G401.6 (cell line): Measurements from ENCODE around the gene MTMR12.
"Not testable (repeated sequence)": the region's sequence is repeated elsewhere in the genome, so short reads cannot be mapped to it uniquely, and the experiment has no call there.

Source experiments
- FAIRE-seq: peaks from 2 replicates; lab custom pipeline; 2012; peaks lifted over from hg19 to GRCh38; lab: Jason Lieb, UNC

Gene MTMR12

DNA sequence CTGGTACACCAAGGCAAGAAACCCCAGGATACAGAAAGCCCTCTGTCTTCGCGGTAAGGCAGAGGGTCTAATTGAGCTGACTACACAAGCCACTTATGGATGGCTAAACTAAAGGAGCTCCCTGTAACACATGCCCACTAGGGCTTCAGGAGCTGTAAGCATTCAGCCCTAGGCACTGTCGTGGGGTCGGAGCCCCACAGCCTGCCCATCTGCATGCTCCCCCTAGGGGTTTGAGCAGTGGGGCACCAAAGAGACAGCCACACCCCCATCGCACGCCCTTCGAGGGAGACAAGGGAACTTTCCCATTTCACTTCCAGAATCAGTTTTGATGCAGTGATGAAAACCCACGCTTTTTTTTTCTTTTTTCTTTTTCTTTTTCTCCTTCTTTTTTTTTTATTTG is 11.0 kb upstream of the MTMR12 start:
- FAIRE-seq: no peak

DNA sequence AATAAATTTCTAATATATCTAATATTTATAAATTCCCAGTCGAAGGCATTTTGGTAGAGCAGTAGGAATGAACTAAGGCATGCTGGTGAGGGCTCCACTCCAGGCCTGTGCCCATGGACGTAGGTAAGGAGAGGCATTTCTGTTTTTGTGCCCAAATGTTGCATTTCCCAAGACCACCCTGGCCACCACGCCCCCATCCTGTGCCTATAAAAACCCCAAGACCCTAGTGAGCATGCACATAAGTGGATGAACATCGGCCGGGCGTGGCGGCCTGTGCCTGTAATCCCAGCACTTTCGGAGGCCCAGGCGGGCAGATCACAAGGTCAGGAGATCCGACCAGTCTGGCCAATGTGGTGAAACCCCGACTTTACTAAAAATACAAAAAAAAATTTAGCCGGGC is 10.1 kb upstream of the MTMR12 start:
- FAIRE-seq: no peak

DNA sequence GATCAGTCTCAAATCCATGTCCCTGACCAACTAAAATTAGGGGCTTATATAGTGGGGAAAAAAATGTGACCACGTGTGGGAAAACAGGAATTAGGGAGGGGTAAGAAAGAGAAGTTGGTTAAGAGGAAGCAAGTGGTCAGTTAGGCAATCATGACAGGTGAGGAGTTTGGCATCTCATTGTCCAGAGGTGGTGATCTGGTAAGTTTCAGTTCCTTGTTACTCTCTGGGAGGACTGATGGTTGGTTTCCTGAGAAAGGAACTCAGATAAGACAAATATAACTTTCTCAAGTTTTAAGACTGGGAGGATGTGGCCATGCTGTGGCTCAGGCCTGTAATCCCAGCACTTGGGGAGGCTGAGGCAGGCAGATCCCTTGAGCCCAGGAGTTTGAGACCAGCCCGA is 9.0 kb upstream of the MTMR12 start:
- FAIRE-seq: not testable (repeated sequence)

DNA sequence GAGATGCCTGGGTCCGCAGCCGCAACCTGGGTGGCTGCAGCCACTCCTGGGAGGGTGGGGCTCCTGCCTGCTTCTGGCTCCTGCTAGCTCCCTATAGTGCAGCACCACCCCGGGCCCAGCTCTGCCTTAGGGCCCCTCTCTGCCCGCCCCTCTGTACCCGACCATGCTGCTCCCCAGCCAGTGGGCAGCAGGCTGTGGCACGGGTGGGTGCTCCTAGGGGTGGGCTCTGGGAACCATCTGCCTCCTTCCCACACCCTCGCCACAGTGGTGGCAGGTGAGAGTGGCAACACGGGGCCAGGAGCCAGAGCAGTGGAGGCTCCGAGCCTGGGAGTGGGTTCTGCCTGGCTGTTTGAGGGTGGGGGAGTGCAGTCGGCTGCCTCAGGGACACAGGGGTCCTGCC is 7.8 kb upstream of the MTMR12 start:
- FAIRE-seq: no peak

DNA sequence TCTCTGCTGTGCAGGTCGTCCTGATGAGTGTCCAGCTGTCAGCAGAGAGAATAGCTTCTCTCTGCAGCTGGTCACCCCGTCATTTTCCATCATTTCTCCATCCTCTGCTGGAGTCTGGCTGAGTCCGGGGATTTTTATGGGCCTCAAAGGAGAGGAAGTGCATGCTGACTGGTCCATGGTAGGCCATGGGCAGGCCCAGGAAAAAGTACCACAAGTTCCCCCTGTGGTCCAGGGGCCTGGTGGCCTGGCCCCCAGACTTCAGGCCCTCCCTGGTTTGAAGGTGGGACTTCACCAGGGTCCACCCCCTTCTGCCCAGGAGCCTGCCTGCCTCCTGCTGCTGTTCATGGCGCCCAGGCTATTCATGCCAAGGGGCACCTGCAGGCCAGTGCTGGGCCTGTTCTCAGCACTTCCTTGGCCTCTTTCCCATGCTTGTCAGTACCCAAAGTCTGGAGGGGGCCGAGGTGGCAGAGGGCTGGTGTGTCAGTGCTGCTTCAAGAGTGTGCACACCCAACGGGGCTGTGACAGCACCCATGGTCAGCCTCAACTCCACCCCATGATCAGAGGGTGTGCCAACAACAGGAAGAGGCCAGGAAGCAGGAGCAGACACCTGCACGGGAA is 7.3 kb upstream of the MTMR12 start:
- FAIRE-seq: no peak

- FAIRE-seq: no peak
Observed at GRCh38 chr5:32319392-32319791, 6.7 kb upstream of the MTMR12 start.

DNA sequence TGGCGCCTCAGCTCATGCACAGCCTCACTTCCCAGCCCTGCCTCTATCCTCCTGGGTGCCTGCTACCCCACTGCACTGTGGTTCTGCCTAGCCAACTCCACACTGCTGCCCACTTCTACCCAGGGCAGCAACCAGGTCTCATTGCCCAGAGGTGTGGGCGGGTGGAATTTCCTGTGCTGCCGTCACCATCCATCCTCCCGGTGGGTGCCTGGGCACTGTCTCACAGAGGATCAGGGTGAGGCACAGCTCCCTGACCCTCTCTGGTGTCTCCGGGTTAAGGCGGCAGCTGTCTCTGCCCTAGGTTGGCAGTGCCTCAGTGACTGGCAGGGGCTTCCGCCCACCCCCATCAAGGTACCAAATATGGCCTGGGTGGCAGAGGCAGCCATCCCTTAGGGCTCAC is 4.3 kb upstream of the MTMR12 start:
- FAIRE-seq: no peak

- FAIRE-seq: no peak
Observed at GRCh38 chr5:32315221-32316014, 2.7 kb upstream of the MTMR12 start.

DNA sequence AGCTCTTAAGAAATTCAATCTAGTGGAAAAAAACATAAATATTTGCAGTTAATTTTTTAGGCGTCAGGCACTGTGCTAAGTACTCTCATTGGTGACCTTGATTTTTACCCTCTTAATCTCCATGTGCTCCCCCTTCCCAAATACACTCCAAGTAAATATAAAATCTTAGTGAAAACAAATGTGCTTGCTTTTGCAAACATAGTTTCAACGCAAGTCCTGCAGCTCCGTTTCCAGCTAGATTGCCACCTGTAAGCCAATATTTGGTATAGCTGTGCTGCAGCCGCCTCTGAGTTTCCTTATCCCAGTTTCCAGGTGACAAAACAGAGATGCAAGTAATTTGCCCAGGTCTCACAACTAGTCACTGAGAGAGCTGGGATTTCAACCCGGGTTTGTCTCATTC is 1.9 kb upstream of the MTMR12 start:
- FAIRE-seq: no peak

GRCh38 chr5:32314152-32314488 is 1.4 kb upstream of the MTMR12 start:
- FAIRE-seq: not testable (repeated sequence)

GRCh38 chr5:32312197-32312594 is 543 bp downstream of the MTMR12 start:
- FAIRE-seq: no peak

DNA sequence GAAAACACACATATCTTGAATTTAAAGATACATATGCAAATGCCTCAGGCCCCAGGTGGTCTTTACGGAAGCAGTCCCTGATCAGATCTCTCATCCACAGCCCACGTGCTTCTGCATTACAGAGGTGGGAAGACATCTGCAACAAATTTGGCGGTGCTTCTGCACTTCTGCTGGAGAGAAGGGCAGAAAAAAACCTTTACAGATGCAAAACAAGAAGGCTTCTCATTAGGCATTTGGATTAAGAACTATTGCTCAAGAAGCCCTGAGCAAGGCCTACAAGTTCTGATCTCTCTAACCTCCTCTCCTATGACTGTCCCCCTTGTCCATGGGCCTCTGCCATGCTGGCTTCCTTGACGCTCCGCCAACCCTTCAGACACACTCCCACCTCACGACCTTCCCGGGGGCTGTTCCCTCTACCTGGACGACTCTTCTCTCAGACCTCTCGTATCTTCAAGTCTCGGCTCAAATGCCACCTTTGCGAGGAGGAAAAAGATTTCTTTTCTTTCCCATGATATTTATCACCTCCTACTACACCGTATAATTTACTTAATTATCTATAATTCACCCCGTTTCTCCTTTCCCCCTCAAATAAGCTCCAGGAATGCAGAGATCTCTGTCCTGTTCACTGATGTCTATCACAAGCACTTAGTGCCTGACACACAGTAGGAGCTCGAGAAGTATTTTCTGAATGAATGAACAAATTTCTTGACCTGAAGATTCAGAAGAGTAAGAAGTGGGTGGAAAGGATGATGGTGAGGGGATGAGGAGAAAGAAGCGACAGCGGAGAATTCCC is 1.1 kb downstream of the MTMR12 start:
- FAIRE-seq: no peak

GRCh38 chr5:32309761-32310160 is 3.0 kb downstream of the MTMR12 start:
- no peak for FAIRE-seq

- FAIRE-seq: no peak
Observed at GRCh38 chr5:32308946-32309345, 3.8 kb downstream of the MTMR12 start.

- FAIRE-seq: no peak
Observed at GRCh38 chr5:32307769-32308194, 5.0 kb downstream of the MTMR12 start.

GRCh38 chr5:32304622-32305021 is 8.1 kb downstream of the MTMR12 start:
- no peak for FAIRE-seq

DNA sequence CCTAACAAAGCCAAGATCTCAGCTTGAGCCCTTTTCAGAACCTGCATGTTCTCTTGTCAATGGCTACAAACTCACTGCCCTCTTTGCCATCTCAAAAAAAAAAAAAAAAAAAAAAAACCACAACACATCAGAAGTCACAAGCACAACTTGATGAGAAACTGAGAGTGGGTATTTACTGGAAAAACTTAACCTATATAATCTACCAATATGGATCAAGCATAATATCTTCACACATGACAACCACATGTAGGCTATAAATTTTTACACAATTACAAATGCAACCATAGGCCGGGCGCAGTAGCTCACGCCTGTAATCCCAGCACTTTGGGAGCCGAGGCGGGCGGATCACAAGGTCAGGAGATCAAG is 9.0 kb downstream of the MTMR12 start:
- FAIRE-seq: no peak

DNA sequence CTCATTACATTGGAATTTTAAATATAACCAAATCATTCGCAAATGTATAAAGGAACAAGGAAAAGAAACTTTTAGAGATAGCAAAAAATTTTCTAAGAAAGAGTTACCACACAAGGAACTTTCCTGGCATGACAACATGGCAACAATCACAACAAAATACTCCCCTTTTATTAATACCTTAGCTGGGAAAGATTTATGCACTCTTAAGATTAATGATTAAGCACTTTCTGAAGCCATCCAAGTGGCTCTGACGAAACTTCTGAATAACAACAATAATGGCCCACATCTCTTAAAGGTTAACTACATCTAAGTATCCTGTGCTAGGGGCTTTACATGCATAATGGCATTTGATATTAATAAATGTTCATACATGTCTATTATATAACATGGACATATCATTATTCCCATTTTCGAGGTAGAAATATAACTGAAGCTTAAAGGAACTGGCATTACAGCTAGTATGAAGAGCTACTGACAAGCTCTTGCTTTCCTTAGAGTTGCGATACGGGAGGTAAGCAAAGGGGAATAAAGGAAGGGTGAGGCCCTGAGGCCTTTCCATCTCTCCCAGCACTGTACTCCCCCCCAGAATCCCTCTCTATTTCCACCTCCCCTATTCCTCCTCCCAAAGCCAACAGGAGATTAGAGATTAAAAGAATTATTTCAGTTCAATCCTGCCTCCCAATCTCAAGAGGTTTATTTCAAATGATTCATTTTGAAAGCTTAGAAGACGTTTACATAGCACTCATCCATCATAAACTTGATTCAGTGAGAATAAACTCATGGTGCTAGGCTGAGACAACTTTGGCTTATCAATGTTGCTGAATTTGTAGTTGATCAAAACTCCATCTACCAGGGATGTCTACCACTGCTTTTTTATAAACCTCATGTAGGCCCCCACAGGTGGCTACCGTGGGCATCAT is 9.6 kb downstream of the MTMR12 start:
- no peak for FAIRE-seq

DNA sequence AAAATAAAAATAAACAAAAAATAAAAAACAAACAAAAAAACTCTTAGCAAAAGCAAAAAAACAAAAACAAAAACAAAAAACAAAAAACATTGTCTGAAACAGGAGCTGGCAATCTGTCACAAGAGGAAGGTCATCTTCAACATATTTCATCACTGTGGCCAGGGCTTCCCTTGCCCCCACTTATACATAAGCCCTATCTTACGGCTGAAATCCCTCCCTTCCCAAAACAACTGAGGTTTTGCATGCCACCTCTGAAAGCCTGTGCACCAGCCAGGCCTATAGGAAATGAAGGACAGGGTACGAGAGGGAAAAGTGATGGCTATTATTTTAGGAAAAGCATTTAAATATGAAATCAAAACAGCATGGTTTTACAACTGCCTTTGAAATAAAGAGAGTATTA is 10.8 kb downstream of the MTMR12 start:
- FAIRE-seq: no peak

- no peak for FAIRE-seq
Observed at GRCh38 chr5:32299059-32299677, 13.6 kb downstream of the MTMR12 start.

DNA sequence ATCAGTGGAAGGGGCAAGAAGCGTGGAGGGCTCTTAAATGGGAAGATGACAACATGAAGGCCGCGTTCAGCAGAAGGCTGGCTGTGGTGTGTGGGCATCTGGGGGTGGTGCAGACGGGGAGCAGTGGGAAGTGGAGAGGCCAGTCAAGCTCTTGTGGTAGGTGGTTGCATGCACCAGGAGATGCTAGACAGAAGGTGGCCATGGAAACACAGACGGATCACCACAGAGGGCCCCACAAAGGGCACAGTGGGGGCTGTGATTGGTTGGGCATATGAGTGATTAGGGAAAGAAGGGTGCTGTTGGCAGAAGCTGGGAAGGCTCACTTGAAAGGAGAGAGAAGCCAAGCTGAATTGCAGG is 14.7 kb downstream of the MTMR12 start:
- FAIRE-seq: no peak
